Stimulated activated CD4-positive, alpha-beta T cell treated with anti-CD3 and anti-CD28 coated beads, Interleukin-4, amount 100 ng/mL, for 1 hour (primary cell): ENCODE measurements around the gene MMP19.
"Not testable (repeated sequence)": the region's sequence is repeated elsewhere in the genome, so short reads cannot be mapped to it uniquely, and the experiment has no call there.

Source experiments
- DNase-seq: peaks from one replicate; pipeline ENCODE4 v3.0.0-alpha.2; 2020

Gene MMP19

DNA sequence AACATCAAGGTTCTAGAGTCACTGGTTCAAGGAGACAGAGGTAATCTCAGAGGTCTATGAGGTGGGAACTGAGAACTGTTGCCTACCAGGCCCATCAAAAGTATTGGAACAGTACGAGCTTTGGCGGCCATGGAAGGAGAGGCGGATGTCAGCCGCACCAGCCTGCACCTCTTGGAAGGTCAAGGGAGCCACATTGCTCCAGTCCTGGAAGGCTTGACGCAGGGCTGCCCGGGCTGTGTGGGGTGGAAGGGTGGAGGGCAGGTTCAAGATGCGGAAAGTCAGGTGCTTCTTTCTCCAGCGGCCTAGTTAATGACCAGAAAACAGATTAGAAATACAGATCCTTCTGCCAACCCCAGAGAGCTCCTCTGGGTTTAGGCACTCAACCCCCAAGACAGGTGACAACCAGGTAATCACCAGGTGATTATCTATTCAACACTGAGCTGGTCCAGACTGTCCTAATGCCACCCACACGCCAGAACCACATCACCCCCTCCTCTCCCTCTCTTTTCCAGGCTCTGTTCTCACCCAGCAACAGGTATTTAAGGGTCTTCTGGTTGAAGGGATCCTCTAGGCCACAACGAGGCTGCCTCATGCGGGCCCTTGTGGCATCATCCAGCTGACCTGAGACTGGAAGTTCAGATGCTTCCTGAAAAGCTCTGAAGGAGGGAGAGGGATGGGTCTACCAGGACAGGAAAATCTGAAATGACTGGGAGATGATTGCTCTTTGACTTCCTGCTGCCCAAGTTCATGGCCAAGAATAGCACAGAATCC, 2.0 kb downstream of the MMP19 start:
- no peak for DNase-seq

DNA sequence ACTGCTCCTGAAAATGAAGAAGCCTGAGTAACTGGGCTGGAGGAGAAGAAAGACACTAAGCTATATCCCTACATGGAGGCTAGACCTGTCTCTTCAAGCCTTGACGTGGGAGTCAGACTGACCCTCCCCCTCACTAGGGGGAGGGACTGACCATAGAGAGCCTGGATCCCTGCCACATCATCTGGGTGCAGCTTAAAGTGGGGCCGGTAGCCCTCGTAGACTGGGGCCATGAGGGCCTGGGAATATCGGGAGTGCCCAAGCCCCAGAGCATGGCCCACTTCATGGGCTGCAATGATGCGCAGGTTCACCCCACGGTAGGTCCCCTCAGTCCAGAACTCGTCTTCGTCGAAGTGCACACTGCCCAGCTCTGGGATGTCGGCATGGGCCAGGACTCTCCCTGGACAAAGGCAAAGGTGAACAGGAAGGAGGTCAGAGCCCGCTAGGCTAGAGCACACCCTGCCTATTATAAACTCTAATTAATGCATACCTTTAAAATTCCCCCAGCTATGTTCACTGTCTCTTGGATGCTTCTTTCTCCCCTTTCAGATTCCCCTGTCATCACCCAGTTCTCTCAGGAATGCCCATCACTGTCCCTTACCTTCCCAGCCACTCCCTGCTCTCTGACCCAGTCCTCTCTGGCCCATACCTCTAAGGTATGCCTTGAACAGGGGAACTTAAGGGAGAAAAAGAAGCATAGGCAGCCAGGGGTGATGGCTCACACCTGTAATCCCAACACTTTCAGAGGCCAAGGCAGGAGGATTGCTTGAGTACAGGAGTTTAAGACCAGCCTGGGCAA, 3.2 kb downstream of the MMP19 start:
- DNase-seq: no peak

DNA sequence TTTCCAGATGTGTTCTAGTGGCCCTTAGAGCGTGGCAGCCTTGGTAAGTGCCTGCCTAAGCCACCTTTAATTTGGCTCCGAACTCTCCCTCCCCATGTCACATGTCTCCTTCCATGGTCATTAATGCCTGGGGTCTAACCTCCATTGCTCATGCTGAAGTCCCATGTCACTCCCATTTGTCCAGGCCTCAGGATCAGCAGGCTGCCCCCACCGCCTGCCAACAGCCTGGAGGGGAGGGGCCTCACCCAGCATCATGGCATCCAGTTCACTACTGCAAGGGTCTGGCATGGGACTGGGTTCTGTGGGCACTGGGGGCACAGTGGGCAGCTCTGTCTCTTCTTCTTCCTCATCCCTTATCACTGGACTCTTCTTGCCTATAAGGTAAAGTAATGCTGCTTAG, 4.4 kb downstream of the MMP19 start:
- DNase-seq: no peak

DNA sequence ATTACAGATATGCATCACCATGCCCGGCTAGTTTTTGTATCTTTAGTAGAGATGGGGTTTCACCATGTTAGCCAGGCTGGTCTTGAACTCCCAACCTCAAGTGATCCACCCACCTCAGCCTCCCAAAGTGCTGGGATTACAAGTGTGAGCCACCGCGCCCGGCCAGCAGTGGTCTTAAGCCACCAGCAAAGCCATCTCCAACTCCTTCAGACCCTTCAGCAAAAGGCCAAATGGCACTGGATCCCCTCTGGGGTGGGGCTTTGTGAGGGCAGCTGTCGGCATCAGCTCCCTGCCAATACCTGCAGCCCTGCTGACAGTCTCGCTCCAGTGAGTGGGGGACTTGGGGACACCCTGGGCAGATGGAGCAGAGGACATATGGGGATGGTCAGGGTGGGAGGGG, 8.3 kb downstream of the MMP19 start:
- not testable (repeated sequence) for DNase-seq

DNA sequence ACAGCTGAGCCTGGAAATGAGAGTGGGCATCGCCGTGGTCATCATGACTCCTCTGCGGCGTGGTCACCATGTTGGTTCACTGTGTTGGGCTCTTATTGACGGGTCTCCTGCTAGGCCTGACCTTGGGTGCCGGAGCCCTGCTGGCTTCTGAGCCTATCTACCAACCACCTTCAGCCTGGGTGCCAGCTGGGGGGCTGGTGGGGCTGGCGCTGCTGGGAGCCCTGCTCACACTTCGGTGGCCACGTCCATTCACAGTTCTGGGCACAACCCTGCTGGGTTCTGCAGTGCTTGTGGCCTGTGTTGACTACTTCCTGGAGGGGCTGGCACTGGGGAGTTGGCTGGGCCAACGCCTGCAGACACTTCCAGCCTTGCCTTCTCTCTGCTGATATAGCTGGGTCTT, 9.7 kb downstream of the MMP19 start:
- DNase-seq: no peak

GRCh38 chr12:55831447-55831815, 11.3 kb downstream of the MMP19 start:
- DNase-seq: no peak

DNA sequence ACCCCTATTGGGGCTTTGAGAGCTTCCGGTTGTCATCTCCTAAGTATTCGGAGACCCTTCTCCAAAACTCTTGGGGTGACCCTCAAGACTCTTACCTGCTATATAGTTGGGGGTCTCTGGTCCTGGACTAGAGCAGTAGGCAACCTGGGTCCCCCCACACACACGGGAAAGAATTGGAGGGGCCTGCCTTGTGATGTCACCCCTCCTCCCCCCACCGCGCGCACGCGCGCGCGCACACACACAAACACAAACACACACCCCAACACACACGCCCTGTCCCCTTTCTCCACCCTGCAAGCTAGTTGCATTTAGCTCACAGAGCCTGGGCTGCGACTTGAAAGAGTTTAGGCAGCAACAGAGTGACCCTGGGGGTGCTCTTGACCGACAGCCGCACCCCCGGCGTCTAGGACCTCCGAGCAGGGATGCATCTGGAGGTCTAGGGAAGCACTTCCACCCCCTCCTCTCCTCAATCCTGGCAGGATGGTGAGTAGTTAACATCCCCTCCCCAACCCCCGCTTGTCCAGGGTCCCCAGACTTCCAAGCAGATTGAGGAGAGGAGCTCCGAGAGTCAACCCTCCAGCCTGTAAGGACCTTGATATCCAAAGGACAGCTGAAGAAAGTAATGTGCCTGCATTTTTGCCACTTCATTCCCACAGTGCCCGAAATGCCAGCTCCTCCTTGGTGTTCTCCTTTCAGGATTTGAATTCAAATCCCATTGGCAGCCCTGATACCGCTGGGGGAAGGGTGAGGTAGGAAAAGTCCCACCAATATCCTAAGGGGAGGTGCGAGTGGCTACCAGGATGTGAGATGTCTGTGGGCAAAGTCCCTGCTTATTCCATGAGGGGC, 11.9 kb downstream of the MMP19 start:
- DNase-seq: peak; percentile 54

GRCh38 chr12:55829967-55830600, 12.7 kb downstream of the MMP19 start:
- peak; percentile 36 for DNase-seq

DNA sequence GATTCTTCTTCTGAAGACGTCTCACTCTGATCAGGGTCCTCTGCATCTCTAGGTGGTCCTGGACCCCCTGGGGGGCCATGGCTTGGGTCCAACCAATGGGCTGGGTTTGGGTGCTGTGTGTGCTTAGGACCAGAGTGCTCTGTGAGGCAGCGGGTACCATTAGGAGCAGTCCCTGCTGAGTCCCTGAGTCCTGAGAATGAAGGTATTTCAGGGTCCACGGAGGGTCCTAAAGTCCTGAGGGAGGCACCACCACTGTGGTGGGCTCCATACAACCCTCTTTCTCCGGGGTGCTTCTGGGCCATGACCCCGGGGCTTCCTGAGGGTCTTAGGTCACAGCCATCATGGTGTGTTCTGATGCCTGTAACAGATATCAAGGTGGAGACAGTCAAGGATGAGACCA, 14.4 kb downstream of the MMP19 start:
- no peak for DNase-seq

GRCh38 chr12:55827806-55828205, 14.9 kb downstream of the MMP19 start:
- DNase-seq: no peak

GRCh38 chr12:55824726-55825125, 18.0 kb downstream of the MMP19 start:
- DNase-seq: no peak

GRCh38 chr12:55823419-55823818, 19.3 kb downstream of the MMP19 start:
- no peak for DNase-seq

- DNase-seq: no peak
These were observed 20.5 kb downstream of the MMP19 start for GRCh38 chr12:55822228-55822627.

- DNase-seq: no peak
These were observed 22.1 kb downstream of the MMP19 start for GRCh38 chr12:55820679-55821078.

- DNase-seq: no peak
These were observed 23.9 kb downstream of the MMP19 start for GRCh38 chr12:55818886-55819285.

DNA sequence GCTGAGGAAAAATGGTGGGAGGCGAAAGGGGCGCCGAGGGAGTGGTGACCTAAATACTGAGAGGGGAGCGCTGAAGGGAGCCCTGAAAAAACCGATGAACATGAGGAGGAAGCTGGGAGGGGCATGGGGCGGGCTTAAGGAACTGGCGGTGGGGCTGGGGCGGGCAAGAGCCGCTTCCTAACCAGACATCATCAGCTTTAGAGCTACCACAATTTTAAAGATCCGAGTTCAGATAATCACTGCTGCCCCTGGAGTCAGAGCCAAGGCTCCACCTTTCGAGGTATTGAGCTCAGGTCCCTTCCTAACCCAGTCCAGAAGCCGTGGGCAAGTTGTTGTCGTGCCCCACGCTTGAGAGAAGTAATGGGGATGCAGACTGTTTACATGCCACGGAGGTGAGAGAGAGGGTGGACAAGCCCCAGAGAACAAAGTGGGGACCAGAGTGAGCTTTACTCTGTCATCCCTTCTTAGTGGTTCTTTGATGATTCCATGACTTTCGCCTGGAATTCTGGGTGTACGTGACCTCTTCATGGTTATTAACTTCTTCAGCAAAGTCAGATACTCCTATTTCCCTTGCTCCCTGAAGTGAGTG, 24.5 kb downstream of the MMP19 start:
- no peak for DNase-seq

- DNase-seq: peak; percentile 88
These were observed 25.2 kb downstream of the MMP19 start, which contains the start of the genes ORMDL2 and SARNP for GRCh38 chr12:55817345-55818139. Gene ORMDL2 (plus strand): TSS chr12:55818041. CDS start chr12:55819000, 959 bp downstream. Gene SARNP (minus strand): TSS chr12:55817724. CDS start chr12:55817701, 23 bp downstream.

DNA sequence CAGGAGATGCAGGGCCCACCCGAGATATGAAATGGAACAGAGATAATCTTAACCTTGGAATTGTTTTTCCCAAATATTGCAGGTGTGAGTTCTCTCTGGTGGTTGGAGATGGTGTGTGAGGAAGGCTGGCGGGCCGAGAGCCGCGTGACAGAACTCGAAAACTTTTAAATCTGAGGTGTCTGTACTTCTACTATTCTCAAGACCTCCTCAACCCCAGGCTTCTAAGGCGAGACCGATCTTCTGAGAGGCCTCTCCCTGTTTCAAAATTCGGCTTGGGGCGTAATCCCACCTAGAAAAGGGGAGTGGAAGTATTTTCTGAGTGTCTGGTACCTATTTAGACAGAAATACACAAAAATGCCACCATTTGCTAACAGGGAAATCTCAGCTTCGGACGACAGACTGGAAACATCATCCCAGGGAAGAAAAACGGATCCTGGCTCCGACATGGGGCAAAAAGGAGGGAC, 25.8 kb downstream of the MMP19 start:
- DNase-seq: no peak

DNA sequence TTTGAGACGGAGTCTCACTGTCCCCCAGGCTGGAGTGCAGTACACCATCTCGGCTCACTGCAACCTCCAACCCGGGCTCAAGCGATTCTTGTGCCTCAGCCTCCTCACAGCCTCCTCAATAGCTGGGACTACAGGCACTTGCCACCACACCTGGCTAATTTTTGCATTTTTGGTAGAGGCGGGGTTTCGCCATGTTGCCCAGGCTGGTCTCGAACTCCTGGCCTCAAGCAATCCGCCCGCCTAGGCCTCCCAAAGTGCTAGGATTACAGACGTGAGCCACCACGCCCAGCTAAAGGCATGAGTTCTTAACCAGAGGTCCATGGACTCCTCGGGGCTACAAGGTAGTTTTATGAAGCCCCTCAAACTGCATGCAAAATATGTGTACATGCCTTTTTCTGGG, 27.3 kb downstream of the MMP19 start:
- DNase-seq: no peak

GRCh38 chr12:55814257-55814656, 28.5 kb downstream of the MMP19 start:
- no peak for DNase-seq

DNA sequence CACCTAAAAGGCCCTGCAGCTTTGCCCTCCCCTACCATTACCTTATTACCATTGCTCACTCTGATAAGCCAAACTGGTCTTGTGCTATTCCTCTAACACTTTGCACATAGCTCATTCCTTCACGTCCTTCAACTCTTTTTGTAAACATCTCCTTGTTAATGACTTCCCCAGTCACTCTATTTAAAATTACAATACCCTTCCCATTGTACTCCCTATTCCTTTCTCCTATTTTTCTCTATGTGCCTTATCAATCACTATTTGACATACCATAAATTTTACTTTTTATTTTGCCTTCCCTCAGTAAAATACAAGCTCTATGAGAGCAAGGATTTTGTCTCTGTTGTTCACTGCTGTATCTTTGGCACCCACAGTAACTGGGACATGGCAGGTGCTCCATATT, 30.6 kb downstream of the MMP19 start:
- DNase-seq: no peak
